Esophagus muscularis mucosa (tissue), 3 donors: ENCODE results near the gene COG2.

Experiments used
- CTCF ChIP-seq, 3 experiments: fragments of 200-600 bp in 2 of 3; fragments of 450-650 bp in 1 of 3; sonication (generic) in 2 of 3; IDR thresholded peaks; one replicate each; pipeline ENCODE4 v1.5.1; 2017 to 2019; ENCODE audit warnings: antibody characterized with exemption in 3 of 3, mild to moderate bottlenecking in 2 of 3, moderate library complexity in 1 of 3
- POLR2A ChIP-seq: fragments of 450-650 bp; IDR thresholded peaks from one replicate; pipeline ENCODE4 v1.6.1; 2017; ENCODE audit warnings: antibody characterized with exemption, moderate library complexity, mild to moderate bottlenecking, low read depth

GRCh38 chr1:230618537-230618936 lies 23.7 kb upstream of the COG2 start:
- TF ChIP-seq POLR2A (no peak), CTCF (IDR thresholded peaks at IDR 0.05) (no peak)
